HL-60 (cell line): Measurements from ENCODE around the gene ONECUT2.
"Not testable (repeated sequence)": the region's sequence is repeated elsewhere in the genome, so short reads cannot be mapped to it uniquely, and the experiment has no call there.

Source experiments
- CTCF ChIP-seq: IDR thresholded peaks from one replicate; pipeline ENCODE4 v1.5.1; 2011; ENCODE audit warnings: low read length, control low read depth, inconsistent platforms; ENCODE audit not compliant: insufficient read depth
- GABPA ChIP-seq: IDR thresholded peaks from 2 replicates; pipeline ENCODE4 v1.6.1; 2012; ENCODE audit warnings: low read depth
- POLR2AphosphoS5 ChIP-seq: IDR thresholded peaks from 2 replicates; pipeline ENCODE4 v1.6.1; 2012; ENCODE audit warnings: low read depth
- REST ChIP-seq: IDR thresholded peaks from 2 replicates; pipeline ENCODE4 v1.6.1; 2012; ENCODE audit warnings: low read depth; ENCODE audit not compliant: insufficient replicate concordance

GRCh38 chr18:57394749-57395148 lies 40.4 kb upstream of the ONECUT2 start:
- TF ChIP-seq POLR2AphosphoS5, CTCF, REST, GABPA: not testable (repeated sequence)
